M059J (cell line): Measurements from ENCODE around the gene BPIFB4. TPM values are rescaled to one million over a fixed set of nuclear protein-coding genes. Genes with fewer than 3 reads are reported as not detected.

ENCODE experiments used
- DNase-seq: peaks from one replicate; pipeline ENCODE4 v3.0.0-alpha.2; 2012; ENCODE audit warnings: low read depth
- total RNA-seq: library from RNA; depleted of rRNA; stranded (reverse); fragments of >200 nt; shearing (Covaris generic); gene quantifications from 2 replicates; pipeline ENCODE4 v1.2.3, GENCODE V29; 2014

Gene BPIFB4
- total RNA-seq, 1 experiment from 2014 or later = not detected

DNA sequence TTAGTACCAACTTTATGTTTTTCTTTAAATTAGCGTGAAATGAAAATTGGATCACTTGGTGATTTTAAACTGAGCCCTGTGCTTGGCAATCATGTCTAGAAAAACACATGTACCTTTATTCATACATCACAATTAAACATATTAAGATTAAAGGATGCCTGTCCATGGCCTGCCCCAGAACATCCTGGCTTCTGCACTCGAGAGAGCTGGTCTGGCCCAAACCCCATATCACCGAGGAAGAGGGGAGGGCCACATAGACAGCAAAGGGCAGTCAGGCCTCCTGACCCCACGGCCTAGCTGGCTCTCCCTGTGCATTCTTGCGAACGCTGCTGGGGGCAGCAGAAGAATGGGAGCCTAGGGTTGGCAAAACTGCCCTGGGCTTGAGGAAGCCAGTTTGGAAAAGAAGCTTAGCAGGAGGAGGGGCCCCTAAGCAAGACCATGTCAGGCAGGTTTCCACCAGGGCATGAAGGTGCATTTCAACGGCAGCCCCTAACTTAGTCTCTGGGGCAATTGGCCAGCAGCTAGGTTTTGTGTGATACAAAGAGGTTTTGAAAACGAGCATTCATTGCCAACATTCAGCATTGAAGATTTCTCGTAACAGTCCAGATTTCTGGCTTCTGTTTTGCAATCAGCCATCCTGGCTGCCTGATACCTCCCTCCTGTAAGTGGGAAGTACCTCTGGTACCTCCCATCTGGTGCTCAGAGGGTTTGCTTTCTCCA lies 17.2 kb upstream of the BPIFB4 start:
- no peak for DNase-seq

DNA sequence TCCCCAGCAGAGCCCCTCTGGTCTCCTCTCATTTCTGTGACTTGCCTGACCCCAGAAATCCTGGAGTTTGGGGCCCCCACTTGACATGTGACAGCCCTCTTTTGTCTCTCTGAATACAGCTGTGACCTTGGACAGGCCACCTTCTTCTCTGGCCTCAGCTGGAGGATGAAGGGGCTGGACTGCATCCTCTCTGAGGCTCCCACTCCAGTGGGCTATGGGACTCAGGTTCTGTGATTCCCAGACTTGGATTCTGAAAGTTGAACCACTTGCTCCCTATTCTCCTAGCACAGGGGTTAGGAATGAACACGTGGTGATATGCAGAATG lies 16.7 kb upstream of the BPIFB4 start:
- DNase-seq = no peak

DNA sequence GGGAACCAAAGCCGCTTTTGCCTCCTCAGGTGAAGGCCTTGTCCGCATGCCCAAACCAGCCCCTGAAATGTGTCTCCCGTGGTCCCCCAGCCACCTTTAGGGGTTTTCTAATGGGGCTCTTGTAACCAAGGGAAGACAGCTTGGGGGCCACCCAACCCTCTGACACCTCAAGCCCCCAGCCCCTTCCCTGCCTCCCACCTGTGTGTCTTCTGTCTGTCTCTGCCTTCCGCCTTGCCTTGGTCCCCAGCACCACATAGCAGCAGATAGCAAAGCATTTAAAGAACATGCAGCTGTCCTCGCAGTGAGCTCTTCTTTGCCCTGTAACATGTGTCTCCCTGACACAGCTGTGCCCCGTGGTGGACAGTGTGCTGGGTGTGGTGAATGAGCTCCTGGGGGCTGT lies 16.2 kb upstream of the BPIFB4 start:
- no peak for DNase-seq

DNA sequence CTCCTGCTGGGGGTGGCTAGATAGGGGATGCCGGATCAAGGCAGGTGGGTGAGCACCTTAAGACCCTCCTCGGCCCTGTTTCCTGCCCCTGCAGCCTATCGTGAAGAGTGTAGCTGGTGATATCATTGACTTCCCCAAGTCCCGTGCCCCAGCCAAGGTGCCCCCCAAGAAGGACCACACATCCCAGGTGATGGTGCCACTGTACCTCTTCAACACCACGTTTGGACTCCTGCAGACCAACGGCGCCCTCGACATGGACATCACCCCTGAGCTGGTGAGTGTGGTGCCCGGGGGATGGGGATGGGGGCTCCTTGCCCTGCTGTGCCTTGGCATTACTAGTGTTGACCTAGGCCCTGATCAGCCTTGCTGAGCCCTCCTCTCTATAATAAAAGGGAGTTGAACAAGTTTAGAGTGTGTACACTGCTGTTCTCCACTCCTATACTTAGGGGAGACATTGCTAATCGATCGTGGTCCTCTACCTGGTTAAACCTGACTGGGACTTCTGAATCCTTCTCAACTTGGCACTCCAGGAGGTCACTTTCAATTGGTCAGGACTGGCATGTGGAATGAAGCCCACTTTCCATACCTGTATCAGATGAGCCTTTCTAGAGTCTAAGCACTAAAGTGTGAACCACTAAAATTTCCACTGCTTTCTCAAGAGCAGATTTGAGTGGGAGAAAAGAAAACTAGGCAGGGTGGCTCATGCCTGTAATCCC lies 14.7 kb upstream of the BPIFB4 start:
- DNase-seq = no peak

DNA sequence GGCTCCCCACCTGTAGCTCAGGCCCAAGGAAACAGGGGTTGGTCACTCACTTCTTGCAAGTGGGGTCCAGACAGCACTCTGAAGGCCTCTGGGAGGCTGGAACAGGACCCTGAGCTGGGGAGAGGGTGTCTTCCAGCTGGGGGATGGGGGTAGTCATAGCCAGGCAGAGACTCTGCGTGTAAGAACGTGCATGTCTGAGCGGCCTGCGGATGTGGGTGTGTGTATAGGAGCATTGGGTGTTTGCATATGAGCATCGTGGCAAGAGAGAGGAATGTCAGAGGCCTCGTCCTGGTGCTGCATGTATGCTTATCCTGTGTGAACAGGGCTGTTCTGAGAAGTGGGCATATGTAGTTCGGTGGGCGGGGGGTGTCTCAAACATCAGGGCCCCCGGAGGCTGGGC lies 13.7 kb upstream of the BPIFB4 start:
- DNase-seq = no peak

DNA sequence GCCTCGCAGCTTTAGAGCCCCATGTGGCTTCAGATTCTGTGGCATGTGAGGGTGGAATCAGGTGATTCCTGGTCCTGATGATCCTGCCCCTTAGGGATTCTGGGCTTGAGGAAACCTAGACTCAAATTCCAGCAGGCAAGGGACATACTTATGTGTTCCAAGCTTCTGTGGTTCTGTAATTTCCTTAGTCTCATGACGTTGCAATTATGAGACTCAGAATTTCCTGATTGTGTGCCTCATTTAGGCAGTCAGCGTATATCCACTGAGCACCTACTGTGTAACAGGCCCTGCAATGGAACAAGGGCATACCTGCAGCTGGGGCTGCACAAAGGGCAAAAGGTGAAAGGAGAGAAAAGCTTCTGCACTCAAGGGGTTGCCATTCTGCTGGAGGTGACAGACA lies 11.6 kb upstream of the BPIFB4 start:
- DNase-seq = no peak

DNA sequence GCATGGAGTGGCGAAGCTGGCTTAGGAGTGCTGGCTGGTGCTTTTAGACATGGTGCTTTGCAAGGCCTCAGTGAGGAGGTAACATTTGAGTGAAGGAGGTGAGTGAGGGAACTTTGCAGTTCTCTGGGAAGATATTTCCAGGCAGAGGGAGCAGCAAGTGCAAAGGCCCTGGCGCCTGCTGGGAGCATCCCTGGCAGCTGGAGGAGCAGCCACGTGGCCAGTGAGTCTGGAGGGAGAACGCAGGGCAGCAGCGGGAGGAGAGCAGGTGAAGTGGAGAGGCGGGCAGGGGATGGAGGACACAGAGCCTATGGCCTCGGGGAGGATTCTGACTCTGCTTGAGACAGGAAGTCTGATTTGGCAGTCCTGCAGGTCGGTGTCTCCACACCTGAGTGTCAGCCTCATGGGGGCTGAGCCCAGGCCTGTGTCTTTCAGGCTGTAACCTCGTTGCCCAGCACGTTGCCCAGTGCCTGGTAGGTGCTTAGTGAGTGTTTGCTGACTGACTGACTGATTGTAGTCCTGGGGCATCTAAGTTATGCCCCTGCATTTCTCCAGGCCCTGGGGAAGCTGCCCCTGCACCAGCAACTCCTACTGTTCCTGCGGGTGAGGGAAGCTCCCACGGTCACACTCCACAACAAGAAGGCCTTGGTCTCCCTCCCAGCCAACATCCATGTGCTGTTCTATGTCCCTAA lies 11.0 kb upstream of the BPIFB4 start:
- DNase-seq = no peak

DNA sequence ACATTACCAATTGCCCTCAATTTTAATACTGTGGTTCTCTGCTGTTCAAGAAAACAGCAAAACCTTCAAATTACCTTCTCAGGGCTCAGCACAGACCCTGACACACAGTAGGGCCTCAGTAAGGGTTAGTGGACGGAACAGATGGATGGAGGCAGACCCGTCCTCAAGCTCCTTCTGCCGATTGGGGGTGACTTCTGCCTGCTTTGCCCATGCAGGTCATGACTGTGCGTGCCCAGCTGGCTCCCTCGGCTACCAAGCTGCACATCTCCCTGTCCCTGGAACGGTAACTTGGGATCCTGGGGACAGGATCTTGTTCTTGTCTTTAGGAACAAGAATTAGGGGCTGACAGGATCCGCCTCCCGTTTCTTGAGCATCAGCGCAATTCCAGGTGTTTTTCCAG lies 9.8 kb upstream of the BPIFB4 start:
- DNase-seq = no peak

DNA sequence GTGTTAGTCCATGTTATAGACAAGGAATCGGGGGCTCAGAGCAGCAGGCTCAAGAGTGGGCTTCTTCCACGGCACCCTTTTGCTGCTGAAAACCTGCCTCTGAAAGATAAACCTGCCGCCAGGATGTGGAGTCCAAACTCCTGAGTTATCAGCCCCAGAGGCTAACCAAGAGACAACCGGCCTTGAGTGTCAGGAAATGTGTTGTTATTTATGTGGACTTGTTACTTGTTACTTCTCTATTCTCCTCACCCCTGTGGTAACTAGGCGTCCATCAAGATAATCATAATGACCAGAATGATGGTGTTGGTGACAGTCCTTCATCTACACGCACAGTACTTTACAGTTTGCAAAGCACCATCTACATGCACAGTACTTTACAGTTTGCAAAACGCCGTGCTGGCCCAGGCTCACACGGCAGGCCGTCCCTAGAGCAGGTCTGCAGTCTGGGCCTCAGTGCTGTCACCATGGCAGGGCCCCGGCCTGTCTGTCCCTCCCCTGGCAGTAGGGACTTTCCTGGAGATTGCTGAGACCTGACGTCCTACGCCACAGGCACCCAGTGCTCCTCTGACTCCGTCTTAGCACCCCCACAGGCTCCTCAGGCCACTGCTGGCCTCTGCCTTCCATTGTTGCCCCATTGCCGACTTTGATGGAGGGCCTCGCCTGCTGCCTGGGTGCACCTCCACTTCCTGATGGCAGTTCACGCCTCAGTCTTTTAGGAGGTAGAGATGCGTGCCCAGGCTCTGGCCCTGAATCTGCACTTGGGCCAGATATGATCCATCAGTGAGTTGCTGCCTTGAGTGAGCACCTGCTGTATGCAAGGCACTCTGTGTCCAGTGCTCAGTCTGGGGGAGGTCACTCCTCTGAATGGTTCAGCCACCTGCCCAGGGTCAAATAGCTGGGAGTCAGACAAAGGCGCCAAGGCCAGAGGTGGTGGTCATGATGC lies 9.1 kb upstream of the BPIFB4 start:
- DNase-seq = no peak

DNA sequence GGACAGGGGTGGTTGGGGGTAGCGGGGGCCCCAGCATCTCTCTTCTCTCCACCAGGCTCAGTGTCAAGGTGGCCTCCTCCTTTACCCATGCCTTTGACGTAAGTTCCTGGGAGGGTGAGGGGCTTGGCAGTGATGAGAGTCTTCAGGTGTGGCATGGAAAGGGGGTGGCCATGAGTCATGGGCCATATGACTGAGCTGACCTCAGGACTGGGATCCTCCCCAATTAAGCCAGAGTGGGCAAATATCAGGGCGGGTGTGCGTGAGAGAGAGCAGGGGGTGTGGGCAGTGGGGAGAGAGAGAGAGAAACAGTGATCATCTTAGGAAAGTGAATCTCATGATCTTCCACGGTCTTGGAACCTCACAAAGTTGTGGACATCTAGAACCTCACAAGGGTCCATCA lies 8.2 kb upstream of the BPIFB4 start:
- DNase-seq = no peak

DNA sequence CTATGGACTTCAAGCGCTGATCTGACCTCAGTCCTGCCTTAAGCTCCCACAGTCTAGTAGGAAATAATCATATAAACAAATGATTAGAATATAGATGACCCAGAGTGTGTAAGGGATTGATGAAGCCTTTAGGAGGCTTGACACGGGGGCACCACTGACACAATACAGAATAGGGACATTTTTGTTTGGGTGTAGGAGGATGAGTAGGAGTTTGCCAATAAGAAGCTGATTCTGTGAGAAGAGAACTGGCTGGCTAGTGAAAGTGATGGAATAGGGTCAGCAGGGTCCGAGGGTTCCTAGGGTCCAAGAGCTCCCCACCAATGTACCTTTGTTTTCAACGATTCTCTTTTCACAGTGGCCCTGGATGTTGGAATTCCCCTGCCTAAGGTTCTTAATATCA lies 7.1 kb upstream of the BPIFB4 start:
- no peak for DNase-seq

DNA sequence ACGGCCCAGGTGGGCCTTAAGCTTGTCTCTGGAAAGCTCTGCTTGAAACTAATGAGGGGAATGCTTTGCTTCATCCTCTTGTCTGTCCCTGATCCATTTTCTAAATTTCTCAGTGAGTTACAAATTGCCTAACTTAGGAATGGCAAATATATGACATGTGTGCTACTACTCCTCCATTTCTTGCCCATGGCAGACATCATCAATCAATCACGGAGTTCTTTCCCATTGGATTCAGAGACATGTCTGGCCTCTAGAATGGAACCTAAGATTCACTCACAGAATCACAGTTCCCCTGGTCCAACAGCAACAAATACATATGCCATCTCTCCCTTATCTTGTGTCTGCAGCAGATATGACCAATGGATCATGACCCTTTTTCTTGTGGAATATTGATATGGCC lies 6.6 kb upstream of the BPIFB4 start:
- DNase-seq = no peak

DNA sequence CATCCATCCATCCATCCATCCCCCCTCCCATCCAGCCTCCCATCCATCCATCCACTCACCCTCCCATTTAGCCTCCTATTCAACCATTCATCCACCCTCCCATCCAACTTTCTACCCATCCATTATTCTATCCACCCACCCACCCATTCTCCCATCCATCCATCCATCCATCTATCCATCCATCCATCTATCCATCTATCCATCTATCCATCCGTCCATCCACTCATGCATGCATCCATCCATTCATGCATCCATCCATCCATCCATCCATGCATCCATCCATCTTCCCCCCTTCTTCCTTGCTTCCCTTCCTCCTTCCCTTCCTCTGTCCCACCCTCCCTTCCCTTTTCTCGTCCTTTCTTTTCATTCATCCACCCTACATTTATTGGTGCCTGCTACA lies 4.8 kb upstream of the BPIFB4 start:
- no peak for DNase-seq

DNA sequence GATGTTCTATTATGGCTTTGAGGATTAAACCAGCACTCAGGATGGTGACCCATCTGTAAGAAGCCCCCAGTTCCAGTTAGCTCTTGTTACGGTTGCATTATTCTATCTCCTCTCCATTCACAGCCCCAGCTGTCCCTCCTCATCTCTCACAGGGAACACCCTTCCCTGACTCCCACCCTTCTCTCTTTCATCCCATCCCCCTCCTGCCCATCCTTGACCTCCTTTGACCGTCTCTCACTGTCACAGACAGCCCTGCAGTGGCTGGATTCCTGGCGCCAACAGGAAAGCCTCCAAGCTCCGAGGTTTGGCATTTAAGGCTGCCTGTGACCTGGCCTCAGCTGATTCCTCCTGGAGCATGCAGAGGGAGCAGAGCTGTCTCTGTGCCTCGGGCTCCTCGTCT lies 4.2 kb upstream of the BPIFB4 start:
- DNase-seq = no peak

DNA sequence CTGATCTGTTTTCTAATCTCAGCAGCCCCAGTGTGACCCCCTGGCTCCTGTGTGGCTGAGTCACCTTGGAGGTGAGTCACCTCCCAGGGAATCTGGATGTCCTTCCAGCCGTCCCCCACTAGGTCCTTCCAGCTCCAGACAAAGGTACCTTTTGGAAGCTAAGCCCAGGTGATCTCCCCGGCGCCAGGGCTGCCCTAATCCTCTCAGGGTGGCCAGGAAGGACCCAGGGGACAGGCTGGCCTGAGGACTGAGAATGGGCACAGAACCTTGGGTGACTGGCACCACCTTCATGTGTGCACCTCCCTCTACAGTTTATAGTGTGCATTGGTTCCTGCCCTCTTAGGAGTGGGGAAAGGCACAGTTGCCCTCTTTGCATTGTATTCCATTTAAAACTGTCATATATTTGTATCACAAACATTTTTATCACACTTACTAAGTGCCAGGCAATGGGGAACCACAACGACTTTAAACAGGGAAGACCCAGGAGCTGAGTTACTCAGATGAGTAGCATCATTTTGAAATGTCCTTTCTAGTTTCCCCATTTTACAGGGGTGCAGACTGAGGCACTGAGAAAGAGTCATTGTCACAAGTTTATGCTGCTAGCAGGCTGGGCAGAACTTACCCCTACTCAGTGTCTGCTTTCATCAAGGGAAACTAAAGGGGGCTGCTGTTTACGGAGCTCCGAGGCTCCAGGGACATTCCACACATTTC lies 2.6 kb upstream of the BPIFB4 start:
- peak; percentile 60 for DNase-seq

DNA sequence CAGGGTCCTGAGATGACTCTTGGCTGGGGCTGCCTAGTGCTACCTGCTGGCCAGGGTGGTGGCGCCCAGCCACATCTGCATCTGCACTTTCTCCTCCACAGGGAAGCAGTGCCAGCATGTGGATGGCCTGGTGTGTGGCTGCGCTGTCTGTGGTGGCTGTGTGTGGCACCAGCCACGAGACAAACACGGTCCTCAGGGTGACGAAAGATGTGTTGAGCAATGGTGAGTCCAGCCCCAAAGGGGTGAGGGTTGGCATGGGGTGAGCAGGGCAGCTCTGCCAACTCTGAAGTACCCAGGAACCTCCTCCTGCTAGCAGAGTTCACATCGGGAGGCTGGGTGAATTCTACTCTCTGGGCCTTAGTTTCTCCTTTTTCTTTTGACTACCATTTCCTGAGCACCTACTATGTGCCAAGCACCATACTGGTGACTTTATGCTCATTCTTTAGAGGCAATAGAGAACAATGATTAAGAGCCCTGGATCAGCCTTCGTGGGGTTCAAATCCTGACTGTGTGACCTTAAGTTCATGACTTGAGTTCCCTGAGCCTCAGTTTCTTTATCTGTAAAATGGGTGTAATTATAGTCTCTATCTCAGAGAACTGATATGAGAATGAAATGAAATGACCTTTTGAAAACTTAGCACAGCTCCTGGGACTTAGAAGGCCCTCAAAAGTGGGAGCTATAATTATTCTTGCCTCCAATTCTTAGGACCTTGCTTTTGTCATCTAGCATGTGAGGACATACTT lies 2.1 kb downstream of the BPIFB4 start:
- no peak for DNase-seq

DNA sequence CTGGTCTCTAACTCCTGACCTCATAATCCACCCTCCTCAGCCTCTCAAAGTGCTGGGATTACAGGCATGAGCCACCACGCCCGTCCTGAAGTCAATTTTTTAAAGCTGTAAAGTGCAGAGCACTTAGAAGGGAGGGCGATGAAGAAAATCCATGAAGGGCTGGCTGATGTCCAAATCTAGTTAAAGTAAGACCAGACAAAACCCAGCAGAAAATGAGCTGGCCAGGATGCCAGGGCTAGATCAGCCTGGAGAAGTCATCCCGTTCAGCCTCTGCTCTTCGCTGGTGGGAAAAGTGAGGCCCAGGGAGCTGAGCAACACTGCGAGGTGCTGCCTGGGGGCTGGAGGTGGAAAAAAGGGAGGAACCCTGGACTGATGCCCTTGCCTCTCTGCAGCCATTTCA lies 3.1 kb downstream of the BPIFB4 start:
- DNase-seq = peak; percentile 23

DNA sequence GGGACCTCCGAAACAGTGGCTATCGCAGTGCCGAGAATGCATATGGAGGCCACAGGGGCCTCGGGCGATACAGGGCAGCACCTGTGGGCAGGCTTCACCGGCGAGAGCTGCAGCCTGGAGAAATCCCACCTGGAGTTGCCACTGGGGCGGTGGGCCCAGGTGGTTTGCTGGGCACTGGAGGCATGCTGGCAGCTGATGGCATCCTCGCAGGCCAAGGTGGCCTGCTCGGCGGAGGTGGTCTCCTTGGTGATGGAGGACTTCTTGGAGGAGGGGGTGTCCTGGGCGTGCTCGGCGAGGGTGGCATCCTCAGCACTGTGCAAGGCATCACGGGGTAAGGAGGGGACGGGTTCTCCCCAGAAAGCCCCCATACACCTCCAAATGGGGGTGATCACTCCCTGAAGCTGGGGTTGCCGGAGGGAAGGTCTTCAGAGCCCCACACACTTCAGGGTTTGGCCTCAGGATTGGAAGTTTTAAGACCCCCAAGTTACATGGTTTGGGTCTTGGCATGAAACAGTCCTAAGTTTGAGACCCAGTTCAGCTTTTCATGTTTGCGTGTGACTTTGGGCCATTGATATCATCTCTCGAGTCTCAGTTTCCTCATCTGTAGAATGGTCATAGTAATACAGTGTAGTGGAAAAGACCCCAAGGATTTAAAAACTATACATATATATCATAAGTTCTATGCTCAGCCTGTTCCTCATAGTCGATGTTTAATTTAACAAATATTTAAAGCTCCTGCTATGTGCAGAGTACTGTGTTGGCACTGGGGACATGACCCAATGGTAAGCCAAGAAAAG lies 4.3 kb downstream of the BPIFB4 start:
- no peak for DNase-seq

DNA sequence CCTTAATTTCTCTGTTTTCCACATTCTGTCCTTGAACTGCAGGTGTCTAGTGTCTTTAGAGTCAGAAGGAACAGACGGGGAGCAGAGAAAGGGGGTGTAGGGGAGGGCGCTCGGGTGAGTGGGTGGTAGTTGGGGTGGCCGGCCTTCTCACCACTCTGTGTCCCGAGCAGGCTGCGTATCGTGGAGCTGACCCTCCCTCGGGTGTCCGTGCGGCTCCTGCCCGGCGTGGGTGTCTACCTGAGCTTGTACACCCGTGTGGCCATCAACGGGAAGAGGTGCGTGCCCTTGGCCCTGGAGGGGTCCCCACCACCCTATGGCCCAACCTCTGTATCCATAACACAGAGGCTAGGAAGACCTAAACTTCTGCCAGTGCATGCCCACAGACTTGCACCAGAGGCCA lies 5.3 kb downstream of the BPIFB4 start:
- no peak for DNase-seq
